A549 (cell line): ENCODE results near the gene OPCML.

Source experiments
- BHLHE40 ChIP-seq: IDR thresholded peaks from 2 replicates; pipeline ENCODE4 v1.6.1; 2012; ENCODE audit warnings: low read depth, low read length, inconsistent platforms
- CEBPB ChIP-seq, 2 experiments: fragments of >200 bp in 1 of 2; sonication (Bioruptor Twin) in 1 of 2; formaldehyde crosslinking in 1 of 2; IDR thresholded peaks; 2 replicates each; pipeline ENCODE4 v1.6.1; 2012 to 2016
- EP300 ChIP-seq, 2 experiments: fragments of >200 bp; sonication (Bioruptor Twin); formaldehyde crosslinking; IDR thresholded peaks; 2 replicates in 1 of 2; 3 replicates in 1 of 2; pipeline ENCODE4 v1.6.1; 2016 to 2017
- HDAC2 ChIP-seq: fragments of 200-600 bp; sonication (generic); IDR thresholded peaks from 2 replicates; pipeline ENCODE4 v1.6.1; 2016
- MAZ ChIP-seq: fragments of 150-350 bp; IDR thresholded peaks from 2 replicates; pipeline ENCODE4 v1.6.1; 2014; ENCODE audit warnings: antibody characterized with exemption, low read depth, low read length, borderline replicate concordance
- SMC3 ChIP-seq: fragments of >200 bp; sonication (Bioruptor Twin); formaldehyde crosslinking; IDR thresholded peaks from 3 replicates; pipeline ENCODE4 v1.6.1; 2018; ENCODE audit warnings: inconsistent platforms
- TF ChIP-seq, protein P1 (sequence below): fragments of >200 bp; sonication (Bioruptor Twin); formaldehyde crosslinking; IDR thresholded peaks from 3 replicates; pipeline ENCODE4 v1.5.1; 2016
- TF ChIP-seq, protein P2 (sequence below): IDR thresholded peaks from 2 replicates; pipeline ENCODE4 v1.6.1; 2012

DNA sequence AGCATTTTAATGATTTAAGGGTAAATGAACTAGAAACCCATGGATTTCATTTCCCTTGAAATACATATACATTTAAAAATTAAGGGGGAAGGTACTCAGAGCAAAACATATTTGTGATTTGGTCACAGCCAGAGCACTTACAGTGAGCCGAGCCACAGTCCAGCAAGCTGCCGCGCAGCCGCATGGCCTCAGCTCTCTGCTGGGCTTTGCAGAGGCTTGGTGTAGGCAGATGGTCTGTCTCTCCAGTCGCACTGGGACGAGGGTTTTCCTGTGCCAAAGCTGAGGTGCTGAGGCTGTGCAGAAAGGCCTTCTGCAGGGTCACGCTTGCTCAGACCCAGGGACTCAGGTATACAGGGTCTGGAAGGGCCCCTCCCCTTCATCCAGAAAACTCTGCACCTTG is 367.3 kb downstream of the OPCML start:
- TF ChIP-seq MAZ (no peak), HDAC2 (no peak), EP300 (IDR thresholded peaks at IDR 0.05) (no peak), CEBPB (IDR thresholded peaks at IDR 0.05) (no peak), SMC3 (no peak), BHLHE40 (no peak)
- TF ChIP-seq, protein P1, sequence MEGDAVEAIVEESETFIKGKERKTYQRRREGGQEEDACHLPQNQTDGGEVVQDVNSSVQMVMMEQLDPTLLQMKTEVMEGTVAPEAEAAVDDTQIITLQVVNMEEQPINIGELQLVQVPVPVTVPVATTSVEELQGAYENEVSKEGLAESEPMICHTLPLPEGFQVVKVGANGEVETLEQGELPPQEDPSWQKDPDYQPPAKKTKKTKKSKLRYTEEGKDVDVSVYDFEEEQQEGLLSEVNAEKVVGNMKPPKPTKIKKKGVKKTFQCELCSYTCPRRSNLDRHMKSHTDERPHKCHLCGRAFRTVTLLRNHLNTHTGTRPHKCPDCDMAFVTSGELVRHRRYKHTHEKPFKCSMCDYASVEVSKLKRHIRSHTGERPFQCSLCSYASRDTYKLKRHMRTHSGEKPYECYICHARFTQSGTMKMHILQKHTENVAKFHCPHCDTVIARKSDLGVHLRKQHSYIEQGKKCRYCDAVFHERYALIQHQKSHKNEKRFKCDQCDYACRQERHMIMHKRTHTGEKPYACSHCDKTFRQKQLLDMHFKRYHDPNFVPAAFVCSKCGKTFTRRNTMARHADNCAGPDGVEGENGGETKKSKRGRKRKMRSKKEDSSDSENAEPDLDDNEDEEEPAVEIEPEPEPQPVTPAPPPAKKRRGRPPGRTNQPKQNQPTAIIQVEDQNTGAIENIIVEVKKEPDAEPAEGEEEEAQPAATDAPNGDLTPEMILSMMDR = no peak
- TF ChIP-seq, protein P2, sequence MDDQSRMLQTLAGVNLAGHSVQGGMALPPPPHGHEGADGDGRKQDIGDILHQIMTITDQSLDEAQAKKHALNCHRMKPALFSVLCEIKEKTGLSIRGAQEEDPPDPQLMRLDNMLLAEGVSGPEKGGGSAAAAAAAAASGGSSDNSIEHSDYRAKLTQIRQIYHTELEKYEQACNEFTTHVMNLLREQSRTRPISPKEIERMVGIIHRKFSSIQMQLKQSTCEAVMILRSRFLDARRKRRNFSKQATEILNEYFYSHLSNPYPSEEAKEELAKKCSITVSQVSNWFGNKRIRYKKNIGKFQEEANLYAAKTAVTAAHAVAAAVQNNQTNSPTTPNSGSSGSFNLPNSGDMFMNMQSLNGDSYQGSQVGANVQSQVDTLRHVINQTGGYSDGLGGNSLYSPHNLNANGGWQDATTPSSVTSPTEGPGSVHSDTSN = no peak
